Retinal pigment epithelial cell (primary cell): ENCODE measurements around the gene KCTD5.
"Not testable (repeated sequence)": the region's sequence is repeated elsewhere in the genome, so short reads cannot be mapped to it uniquely, and the experiment has no call there.

Experiments used
- DNase-seq: peaks from one replicate; pipeline ENCODE4 v3.0.0-alpha.2; 2010; ENCODE audit warnings: low read depth
- H3K4me3 ChIP-seq: 2 replicates; pipeline ENCODE4 v1.5.1; 2011; ENCODE audit warnings: mild to moderate bottlenecking, low read length, control low read depth, moderate library complexity
- CTCF ChIP-seq: conservative IDR thresholded peaks from 2 replicates; pipeline ENCODE4 v1.5.1; 2011; ENCODE audit warnings: low read depth, low read length, control low read depth, inconsistent platforms

KCTD5 gene

GRCh38 chr16:2692948-2693651 is 10.8 kb downstream of the KCTD5 start:
- no peak for TF ChIP-seq CTCF
- no peak overlapping the region for H3K4me3 ChIP-seq
- DNase-seq = peak; percentile 44

- H3K4me3 ChIP-seq, DNase-seq: not testable (repeated sequence)
Observed at GRCh38 chr16:2696601-2697250, 14.4 kb downstream of the KCTD5 start.

- no peak for TF ChIP-seq CTCF
- no peak for DNase-seq
- no peak overlapping the region for H3K4me3 ChIP-seq
Observed at GRCh38 chr16:2697401-2697948, 15.2 kb downstream of the KCTD5 start.

- TF ChIP-seq CTCF = no peak
- DNase-seq = no peak
- no peak overlapping the region for H3K4me3 ChIP-seq
Observed at GRCh38 chr16:2698103-2698870, 16.0 kb downstream of the KCTD5 start.

- H3K4me3 ChIP-seq = no peak overlapping the region
- TF ChIP-seq CTCF = no peak
- DNase-seq = no peak
Observed at GRCh38 chr16:2698965-2699750, 16.8 kb downstream of the KCTD5 start.

- no peak overlapping the region for H3K4me3 ChIP-seq
- DNase-seq = no peak
- no peak for TF ChIP-seq CTCF
Observed at GRCh38 chr16:2699791-2700600, 17.7 kb downstream of the KCTD5 start.
